Measurements from ENCODE around the gene METTL26. TPM values are rescaled to one million over a fixed set of nuclear protein-coding genes. Genes with fewer than 3 reads are reported as not detected.
A peak's percentile ranks its signal among the peaks of the same experiment; 100 is the strongest.

Gene METTL26
- total RNA-seq = 62.2 TPM
- long read RNA-seq, transcript METTL26-201 (6 exons, 794 nt) = major isoform, 38 of 81 reads
- long read RNA-seq, transcript METTL26-206 (3 exons, 1,710 nt) = minor isoform, 6 of 81 reads
- long read RNA-seq, transcript METTL26-205 (5 exons, 726 nt) = minor isoform, 13 of 81 reads
- long read RNA-seq, partial matches to known transcripts = 6 of 81 reads
- long read RNA-seq, other reads (novel, unspliced or antisense) = 5 of 81 reads

DNA sequence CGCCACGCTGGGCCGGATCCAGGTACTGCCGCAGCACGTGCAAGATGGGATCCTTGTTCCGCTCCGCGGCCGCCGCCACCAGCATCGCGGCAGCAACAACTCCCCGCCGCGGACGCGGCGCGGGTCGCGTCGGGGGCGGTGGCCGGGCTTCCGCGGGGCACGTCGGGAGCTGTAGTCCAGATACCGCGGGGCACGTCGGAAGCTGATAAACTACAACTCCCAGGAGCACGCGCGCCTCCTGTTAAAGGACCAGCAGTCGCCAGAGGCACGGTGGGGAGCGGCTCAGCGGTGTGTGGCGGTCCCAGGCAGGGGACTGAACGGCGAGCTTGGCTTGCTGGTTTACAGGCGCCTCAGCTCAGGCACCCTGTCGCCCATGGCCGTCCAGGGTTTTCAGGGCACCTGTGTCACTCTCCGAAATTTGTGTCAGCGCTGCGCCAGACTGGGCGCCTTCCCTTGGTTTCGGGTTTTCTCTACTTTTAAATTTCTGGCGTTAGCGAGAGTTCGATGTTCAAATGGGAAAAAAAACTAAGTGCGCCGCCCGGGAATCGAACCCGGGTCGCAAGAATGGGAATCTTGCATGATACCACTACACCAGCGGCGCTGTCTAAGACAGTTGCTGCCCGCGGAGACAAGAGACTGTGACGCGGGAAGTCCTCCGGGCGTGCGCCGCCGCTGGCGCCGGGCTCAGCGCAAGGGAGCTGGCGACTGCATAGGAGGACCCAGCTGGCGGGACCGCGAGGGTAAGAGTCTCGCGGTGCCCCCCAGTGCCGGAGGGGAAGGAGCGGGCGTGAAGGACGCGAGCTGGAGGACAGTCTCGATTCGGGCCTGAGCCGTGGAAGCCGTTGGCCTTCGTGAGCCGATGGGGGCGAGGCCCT, at the start of gene METTL26:
TSS of gene METTL26 (minus strand) at position 100 of the 875 bp plus-strand sequence. CDS start at position 85, 15 bp downstream.
- intact Hi-C loops (cut with micrococcal nuclease) = no loop called here
- ATAC-seq (peak; percentile 86), DNase-seq (peak; percentile 98)

- DNase-seq = peak; percentile 53
- intact Hi-C loops (cut with micrococcal nuclease) = no loop called here
- ATAC-seq = no peak
Observed at GRCh38 chr16:684961-685696, 49.0 kb upstream of the METTL26 start.

DNA sequence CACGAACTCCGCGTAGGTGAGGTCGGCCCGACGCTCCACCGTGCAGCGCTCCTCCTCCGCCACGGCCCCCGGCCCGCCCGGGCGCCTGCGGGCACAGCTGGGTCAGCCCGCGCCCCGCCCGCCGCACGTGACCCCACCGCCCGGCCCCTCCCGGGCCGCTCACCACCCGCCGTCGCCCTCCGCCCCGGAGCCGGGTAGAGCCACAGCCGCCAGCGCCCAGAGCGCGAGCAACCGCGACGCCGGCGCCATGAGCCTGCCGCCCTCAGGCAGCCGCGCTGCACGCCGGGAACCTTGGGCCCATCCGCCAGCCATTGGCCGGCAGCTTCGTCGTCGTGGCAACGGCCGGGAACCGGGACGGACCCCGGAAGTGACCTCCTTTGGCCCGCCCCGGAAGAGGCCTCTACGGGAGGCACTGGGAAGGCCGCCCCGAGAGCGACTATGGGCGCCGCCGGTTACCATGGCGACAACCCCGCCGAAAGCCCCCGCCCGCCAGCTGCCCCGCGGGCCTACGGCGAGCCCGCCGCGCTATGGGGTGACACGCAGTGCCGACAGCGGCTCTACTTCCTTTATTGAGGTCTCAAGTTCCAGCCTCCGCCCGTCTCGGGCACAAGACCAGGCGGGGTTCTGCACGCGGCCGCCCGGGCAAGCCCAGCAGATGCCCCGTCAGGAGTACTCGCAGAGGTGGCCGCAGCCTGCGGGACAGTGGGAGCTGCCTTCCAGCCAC, 48.1 kb upstream of the METTL26 start, which contains the start of gene JMJD8:
TSS of gene JMJD8 (minus strand) at position 264 of the 724 bp plus-strand sequence. CDS start at position 249, 15 bp downstream.
- intact Hi-C loops (cut with micrococcal nuclease) = no loop called here
- peak; percentile 63 for ATAC-seq
- DNase-seq = peak; percentile 99

DNA sequence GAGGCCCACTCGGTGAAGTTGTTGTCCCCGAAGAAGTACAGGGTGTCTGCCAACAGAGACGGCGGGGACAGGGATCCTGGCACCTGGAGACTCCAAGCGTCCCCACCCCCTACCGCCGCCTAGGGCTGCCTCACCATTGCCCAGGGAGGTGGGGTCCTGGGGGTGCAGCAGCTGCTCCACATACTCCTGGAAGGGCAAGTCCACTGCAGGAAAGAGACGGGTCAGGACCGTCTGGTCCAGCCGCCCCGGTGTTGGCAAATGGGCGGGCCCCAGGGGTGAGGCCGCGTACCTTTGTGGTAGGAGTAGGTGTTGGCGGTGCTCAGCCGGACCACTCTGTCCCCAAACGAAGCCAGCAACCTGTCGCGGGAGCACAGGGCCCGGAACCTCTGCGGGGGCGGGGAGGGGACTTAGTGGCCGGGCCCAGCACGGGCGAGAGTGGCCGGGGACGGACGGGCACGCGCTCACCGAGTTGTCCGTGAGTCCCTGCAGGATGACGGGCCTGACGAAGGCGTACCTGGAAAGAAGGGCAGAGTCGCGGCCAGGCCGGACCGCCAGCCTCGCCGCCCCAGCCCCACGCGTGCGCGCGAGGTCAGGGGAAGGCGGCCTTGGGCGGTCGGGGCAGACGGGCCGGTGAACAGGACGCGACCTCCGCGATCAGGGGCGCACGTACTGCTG, 47.4 kb upstream of the METTL26 start:
- intact Hi-C loops (cut with micrococcal nuclease) = no loop called here
- DNase-seq (no peak), ATAC-seq (no peak)

DNA sequence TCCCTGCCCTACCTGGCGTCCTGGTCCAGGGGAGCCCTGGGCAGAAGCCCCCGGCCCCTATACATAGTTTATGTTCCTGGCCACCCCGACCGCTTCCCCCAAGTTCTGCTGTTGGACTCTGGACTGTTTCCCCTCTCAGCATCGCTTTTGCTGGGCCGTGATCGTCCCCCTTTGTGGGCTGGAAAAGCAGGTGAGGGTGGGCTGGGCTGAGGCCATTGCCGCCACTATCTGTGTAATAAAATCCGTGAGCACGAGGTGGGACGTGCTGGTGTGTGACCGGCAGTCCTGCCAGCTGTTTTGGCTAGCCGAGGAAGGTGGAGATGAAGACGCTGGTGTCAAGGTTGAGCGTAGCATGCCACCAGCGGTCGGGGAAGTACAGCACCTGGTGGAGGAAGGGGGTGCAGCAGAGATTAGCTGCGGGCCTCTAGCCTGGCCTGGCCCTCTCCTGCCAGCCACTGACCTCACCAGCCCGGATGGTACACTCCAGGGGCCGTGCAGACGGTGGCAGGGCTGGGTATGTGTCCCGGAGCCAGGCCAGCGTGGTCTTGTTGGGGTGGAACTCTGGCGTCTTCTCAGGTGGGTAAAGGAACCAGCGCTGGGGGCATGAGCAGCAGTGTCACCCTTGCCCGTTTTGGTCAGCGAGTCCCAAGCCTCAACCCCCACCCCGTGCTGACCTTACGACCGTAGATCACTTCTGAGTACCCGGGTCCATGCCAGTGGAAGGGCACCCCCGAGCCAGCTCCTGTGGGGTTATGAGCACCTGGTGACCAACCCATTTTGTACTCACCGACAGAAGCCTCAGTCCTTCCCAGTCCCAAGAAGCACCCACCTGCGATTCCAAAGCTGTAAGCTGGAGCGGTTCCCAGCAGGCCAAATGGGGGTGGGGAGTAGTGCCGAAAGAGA, 46.6 kb upstream of the METTL26 start:
- intact Hi-C loops (cut with micrococcal nuclease) = no loop called here
- DNase-seq = no peak
- no peak for ATAC-seq

DNA sequence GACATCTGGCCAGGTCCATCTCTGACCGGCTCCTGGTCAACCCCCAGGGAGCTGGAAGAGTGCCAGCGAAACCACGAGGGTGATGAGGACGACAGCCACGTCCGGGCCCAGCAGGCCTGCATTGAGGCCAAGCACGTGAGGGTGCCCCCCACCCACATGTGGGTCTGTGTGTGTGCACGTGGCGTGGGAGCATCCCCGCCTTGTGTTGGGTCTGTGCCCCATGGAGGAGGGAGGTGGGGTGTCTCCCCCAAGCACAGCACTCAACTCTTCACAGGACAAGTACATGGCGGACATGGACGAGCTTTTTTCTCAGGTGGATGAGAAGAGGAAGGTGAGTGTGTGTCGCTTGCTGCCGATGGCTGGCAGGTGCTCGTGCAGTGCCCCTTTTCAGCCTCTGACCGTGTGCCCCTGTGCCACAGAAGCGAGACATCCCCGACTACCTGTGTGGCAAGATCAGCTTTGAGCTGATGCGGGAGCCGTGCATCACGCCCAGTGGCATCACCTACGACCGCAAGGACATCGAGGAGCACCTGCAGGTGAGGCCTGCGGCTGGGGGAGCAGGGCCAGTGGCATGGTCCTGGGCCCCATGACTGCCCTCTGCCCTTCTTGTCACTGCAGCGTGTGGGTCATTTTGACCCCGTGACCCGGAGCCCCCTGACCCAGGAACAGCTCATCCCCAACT, 45.8 kb upstream of the METTL26 start:
- peak; percentile 62 for DNase-seq
- no peak for ATAC-seq
- intact Hi-C loops (cut with micrococcal nuclease) = no loop called here

DNA sequence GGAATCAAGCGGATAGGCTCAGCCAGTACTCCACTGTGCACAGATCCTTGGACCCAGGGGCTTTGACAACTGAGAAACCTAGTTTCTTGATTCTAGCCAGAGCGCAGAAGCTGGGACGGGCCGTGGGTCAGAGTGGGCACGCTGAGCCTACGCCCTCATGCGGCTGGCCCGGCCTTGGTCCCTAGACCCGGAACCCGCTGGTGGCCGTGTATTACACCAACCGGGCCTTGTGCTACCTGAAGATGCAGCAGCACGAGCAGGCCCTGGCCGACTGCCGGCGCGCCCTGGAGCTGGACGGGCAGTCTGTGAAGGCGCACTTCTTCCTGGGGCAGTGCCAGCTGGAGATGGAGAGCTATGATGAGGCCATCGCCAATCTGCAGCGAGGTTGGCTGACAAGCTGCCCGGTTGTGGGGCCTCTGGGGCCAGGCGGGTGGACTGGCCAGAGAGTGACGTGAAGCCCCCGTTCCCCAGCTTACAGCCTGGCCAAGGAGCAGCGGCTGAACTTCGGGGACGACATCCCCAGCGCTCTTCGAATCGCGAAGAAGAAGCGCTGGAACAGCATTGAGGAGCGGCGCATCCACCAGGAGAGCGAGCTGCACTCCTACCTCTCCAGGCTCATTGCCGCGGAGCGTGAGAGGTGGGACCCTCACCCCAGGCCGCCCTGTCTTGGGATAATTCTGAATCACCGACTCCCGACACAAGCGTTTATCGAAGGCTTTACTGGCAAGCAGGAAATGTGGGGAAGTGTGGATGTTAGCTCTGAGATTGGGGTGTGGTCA, 45.1 kb upstream of the METTL26 start:
- DNase-seq = peak; percentile 67
- no peak for ATAC-seq
- intact Hi-C loops (cut with micrococcal nuclease) = no loop called here

DNA sequence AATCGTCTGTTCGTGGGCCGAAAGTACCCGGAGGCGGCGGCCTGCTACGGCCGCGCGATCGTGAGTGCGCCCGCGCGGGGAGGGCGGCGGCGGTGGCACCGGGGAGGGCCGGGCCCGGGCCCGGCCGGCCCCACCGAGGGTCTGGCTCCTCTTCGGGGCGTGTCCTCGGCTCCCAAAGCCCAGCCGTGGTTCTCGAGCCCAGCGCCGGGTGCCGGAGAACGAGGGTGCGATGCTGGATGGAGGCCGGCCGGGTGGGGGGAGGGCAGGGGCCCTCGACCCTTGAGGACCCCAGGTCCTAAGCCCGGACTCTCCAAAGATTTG, 44.5 kb upstream of the METTL26 start:
- DNase-seq = no peak
- intact Hi-C loops (cut with micrococcal nuclease) = no loop called here

GRCh38 chr16:679814-680624, 43.9 kb upstream of the METTL26 start, which contains the start of gene STUB1:
STUB1 (plus strand) TSS chr16:680410; CDS start chr16:680526, 116 bp downstream.
- intact Hi-C loops (cut with micrococcal nuclease) = no loop called here

More for the DNA sequence above, 44.5 kb upstream of the METTL26 start:
- ATAC-seq = no peak

GRCh38 chr16:678858-679813, 43.0 kb upstream of the METTL26 start:
- intact Hi-C loops (cut with micrococcal nuclease) = no loop called here
- DNase-seq (peak; percentile 86), ATAC-seq (peak; percentile 50)

More at GRCh38 chr16:679814-680624, 43.9 kb upstream of the METTL26 start, which contains the start of gene STUB1:
- peak; percentile 93 for DNase-seq
- peak; percentile 73 for ATAC-seq

DNA sequence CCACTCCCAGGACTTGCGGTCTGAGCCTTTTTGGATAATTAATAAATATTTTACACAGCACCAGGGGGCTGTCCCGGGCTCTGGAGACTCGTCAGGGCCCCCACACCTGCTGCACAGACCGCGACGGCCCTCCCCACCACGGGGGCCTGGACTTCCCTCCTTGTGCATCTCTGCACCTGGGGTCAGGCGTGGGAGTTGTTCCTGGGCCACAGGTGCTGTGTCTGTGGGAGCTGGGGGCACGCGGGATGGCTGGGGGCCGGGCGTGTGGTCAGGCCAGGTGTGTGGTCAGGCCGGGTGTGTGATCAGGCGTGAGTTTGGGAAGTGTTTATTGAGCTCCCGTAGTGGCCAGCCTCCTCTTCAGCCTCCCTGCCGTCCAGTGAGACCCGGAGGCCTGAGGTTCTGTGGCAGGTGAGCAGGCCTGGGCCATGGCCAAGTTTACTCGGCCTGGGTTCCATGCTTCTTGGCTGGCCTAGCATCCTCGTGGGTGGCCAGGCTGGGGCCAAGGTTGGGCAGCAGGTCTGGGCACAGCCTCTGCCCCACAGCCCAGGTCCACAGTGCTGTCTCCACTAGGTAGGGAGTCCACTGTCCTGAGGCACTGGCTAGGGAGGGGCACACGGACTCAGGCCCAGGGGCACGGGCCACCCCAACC, 42.2 kb upstream of the METTL26 start:
- DNase-seq (no peak), ATAC-seq (no peak)
- intact Hi-C loops (cut with micrococcal nuclease) = no loop called here

GRCh38 chr16:677316-678190, 41.4 kb upstream of the METTL26 start:
- intact Hi-C loops (cut with micrococcal nuclease) = no loop called here
- DNase-seq = no peak
- no peak for ATAC-seq

- intact Hi-C loops (cut with micrococcal nuclease) = no loop called here
- no peak for ATAC-seq
- DNase-seq = no peak
Observed at GRCh38 chr16:676913-677312, 40.8 kb upstream of the METTL26 start.

All from left ventricle myocardium superior (tissue), 1 donor.